Measurements from ENCODE around the gene IGF1R.

IGF1R gene

DNA sequence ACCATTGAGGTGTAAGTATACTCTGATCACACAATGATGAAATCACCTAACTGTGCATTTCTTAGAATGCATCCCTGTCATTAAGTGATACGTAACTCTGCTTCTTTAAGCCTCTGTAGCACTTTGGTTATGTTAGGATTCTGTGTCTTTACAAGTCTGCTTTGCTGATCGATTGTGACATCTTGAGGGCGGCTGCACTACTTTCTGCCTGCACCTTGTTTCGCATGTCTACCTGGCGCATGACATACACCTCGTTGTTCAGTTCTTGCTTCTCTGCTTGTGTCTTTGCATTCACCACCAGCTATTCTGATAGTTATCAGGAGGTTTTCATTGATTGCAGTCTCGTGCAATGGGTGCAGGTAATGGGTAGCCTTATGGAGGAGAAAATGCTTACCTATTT lies 32.7 kb downstream of the IGF1R start:
- TF ChIP-seq POLR2AphosphoS5 (IDR thresholded peaks at IDR 0.05; ENCODE audit: low read depth) (no peak), CTCF (IDR thresholded peaks at IDR 0.05; ENCODE audit: insufficient read depth, low read length) (no peak), REST (IDR thresholded peaks at IDR 0.05; ENCODE audit: insufficient replicate concordance, low read depth) (no peak), SPI1 (IDR thresholded peaks at IDR 0.05; ENCODE audit: borderline replicate concordance, low read depth) (no peak), GABPA (IDR thresholded peaks at IDR 0.05; ENCODE audit: low read depth) (no peak)
- no peak overlapping the region for H3K27ac ChIP-seq (replicated peaks)

DNA sequence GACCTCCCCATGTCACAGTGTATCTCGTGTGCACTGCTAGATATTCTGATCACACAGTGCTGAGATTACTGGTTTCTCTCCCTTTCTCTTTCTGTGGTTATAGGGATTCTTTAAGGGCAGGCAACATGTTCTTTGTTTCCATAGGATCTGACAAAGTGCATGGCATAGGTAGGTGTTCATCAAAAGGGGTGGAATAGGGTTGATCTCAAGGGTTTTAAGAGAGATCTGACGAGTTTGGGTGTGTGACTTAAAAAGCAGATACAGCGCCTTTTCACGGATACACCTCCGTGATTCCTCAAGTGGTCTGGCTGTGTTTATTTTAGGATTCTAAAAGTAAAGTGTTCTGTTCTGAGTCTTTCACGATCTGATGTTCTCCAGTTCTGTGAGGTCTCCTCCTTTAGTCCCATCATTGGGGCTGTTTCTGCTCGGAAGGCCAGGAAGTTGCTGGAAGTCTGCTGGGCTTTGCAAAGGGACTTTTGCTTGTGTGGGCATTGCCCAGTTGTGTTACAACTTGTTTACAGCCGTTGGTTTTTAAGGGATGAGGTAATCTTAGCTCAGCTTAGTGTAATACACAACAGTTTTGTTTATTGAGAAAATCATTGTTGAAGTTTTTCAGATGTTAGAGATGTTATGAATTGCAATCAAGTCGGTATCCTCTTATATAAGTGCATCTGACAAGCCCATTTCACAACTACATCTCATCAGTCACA lies 34.8 kb downstream of the IGF1R start:
- TF ChIP-seq GABPA (IDR thresholded peaks at IDR 0.05; ENCODE audit: low read depth): no peak
- no peak for TF ChIP-seq SPI1 (IDR thresholded peaks at IDR 0.05; ENCODE audit: borderline replicate concordance, low read depth)
- no peak for TF ChIP-seq POLR2AphosphoS5 (IDR thresholded peaks at IDR 0.05; ENCODE audit: low read depth)
- no peak for TF ChIP-seq REST (IDR thresholded peaks at IDR 0.05; ENCODE audit: insufficient replicate concordance, low read depth)
- TF ChIP-seq CTCF (IDR thresholded peaks at IDR 0.05; ENCODE audit: insufficient read depth, low read length): no peak
- Histone ChIP-seq H3K27me3 (ENCODE audit: insufficient read depth, poor library complexity, severe bottlenecking) (no peaks in the 10 kb centered on the region), H3K4me3 (replicated peaks; ENCODE audit: insufficient read depth, low read length) (no peak overlapping the region), H3K27ac (replicated peaks) (peak overlapping the region; percentile 77)
- DNase-seq (ENCODE audit: low read depth in 1 of 2, low spot score in 1 of 2): peak in 1 of 2 experiments; percentile 14

More for the DNA sequence above, 32.7 kb downstream of the IGF1R start:
- DNase-seq (ENCODE audit: low read depth in 1 of 2, low spot score in 1 of 2): no peak
- Histone ChIP-seq H3K27me3 (ENCODE audit: insufficient read depth, poor library complexity, severe bottlenecking) (no peaks in the 10 kb centered on the region), H3K4me3 (replicated peaks; ENCODE audit: insufficient read depth, low read length) (no peak overlapping the region)

GRCh38 chr15:98683831-98684230 lies 35.5 kb downstream of the IGF1R start:
- TF ChIP-seq GABPA (IDR thresholded peaks at IDR 0.05; ENCODE audit: low read depth): no peak
- TF ChIP-seq POLR2AphosphoS5 (IDR thresholded peaks at IDR 0.05; ENCODE audit: low read depth): no peak
- no peak for TF ChIP-seq SPI1 (IDR thresholded peaks at IDR 0.05; ENCODE audit: borderline replicate concordance, low read depth)
- no peak for TF ChIP-seq REST (IDR thresholded peaks at IDR 0.05; ENCODE audit: insufficient replicate concordance, low read depth)
- no peak for TF ChIP-seq CTCF (IDR thresholded peaks at IDR 0.05; ENCODE audit: insufficient read depth, low read length)
- Histone ChIP-seq H3K27ac (replicated peaks) (peak overlapping the region; percentile 77), H3K4me3 (replicated peaks; ENCODE audit: insufficient read depth, low read length) (no peak overlapping the region), H3K27me3 (ENCODE audit: insufficient read depth, poor library complexity, severe bottlenecking) (no peaks in the 10 kb centered on the region)
- peak in 1 of 2 experiments; percentile 24 for DNase-seq (ENCODE audit: low read depth in 1 of 2, low spot score in 1 of 2)
